Lung (tissue), 12 donors: Measurements from ENCODE around the gene GSC. TPM values are rescaled to one million over a fixed set of nuclear protein-coding genes. Genes with fewer than 3 reads are reported as not detected.
A peak's percentile ranks its signal among the peaks of the same experiment; 100 is the strongest.
"Not testable (repeated sequence)": the region's sequence is repeated elsewhere in the genome, so short reads cannot be mapped to it uniquely, and the experiment has no call there.

Source experiments
- ATAC-seq: fragments of 200-7000 bp; cut with Tn5 transposase; one replicate; pipeline ENCODE4 v1.9.1; 2020; ENCODE audit warnings: moderate number of reproducible peaks; ENCODE audit not compliant: insufficient read depth, low FRiP score
- DNase-seq, 3 donors: peaks; one replicate each; pipeline ENCODE4 v3.0.0-alpha.2; 2013 to 2017
- H3K27ac ChIP-seq, 2 donors: one replicate each; pipeline ENCODE4 v1.5.1; 2013; ENCODE audit warnings: mild to moderate bottlenecking in 2 of 2, moderate library complexity in 2 of 2, control low read depth in 1 of 2, inconsistent platforms in 1 of 2, low read depth in 1 of 2, low read length in 1 of 2
- H3K27me3 ChIP-seq, 3 donors: one replicate each; pipeline ENCODE4 v1.5.1; 2013; ENCODE audit warnings: low read length in 2 of 3; ENCODE audit not compliant: control insufficient read depth in 3 of 3, insufficient read depth in 3 of 3
- H3K36me3 ChIP-seq, 4 donors: one replicate each; pipeline ENCODE4 v1.5.1; 2013; ENCODE audit warnings: low read length in 4 of 4, mild to moderate bottlenecking in 1 of 4, moderate library complexity in 1 of 4; ENCODE audit not compliant: control insufficient read depth in 4 of 4, insufficient read depth in 4 of 4
- H3K4me1 ChIP-seq, 5 donors: one replicate each; pipeline ENCODE4 v1.5.1; 2013; ENCODE audit warnings: low read length in 5 of 5, mild to moderate bottlenecking in 2 of 5, moderate library complexity in 1 of 5; ENCODE audit not compliant: control insufficient read depth in 5 of 5, insufficient read depth in 5 of 5
- H3K4me3 ChIP-seq: one replicate; pipeline ENCODE4 v1.5.1; 2013; ENCODE audit warnings: mild to moderate bottlenecking, control low read depth, moderate library complexity
- H3K9ac ChIP-seq, 2 donors: one replicate each; pipeline ENCODE4 v1.5.1; 2013; ENCODE audit warnings: low read length in 2 of 2, control low read depth in 1 of 2; ENCODE audit not compliant: insufficient read depth in 1 of 2
- H3K9me3 ChIP-seq, 4 donors: one replicate each; pipeline ENCODE4 v1.5.1; 2013; ENCODE audit warnings: low read length in 3 of 4, mild to moderate bottlenecking in 1 of 4, moderate library complexity in 1 of 4; ENCODE audit not compliant: control insufficient read depth in 4 of 4, insufficient read depth in 3 of 4
- CTCF ChIP-seq: IDR thresholded peaks from 2 replicates; pipeline ENCODE4 v1.5.1; 2012; ENCODE audit warnings: mild to moderate bottlenecking; ENCODE audit errors: control extremely low read depth, extremely low read depth
- WGBS, 2 donors: extraction: QIAGEN DNeasy Blood & Tissue Kit; methylation state at CpG; one replicate each; pipeline ENCODE4 v1.1.7; 2013; 5-methylcytosine and 5-hydroxymethylcytosine counted together
- polyA plus RNA-seq, 2 donors: library from polyadenylated mRNA; stranded (reverse); fragments of 200-250 nt; gene quantifications; one replicate each; pipeline ENCODE4 v1.2.1, GENCODE V29; 2013
- total RNA-seq, 2 donors: library from RNA; depleted of rRNA in 1 of 2; stranded (reverse); fragments of >200 nt in 1 of 2; gene quantifications; one replicate each; pipeline ENCODE4 v1.2.1, GENCODE V29; 2014 to 2021
- donor health status: control.
- donor health status: control.
- donor health status: Bipolar disorder and iron deficiency.
- donor health status: healthy.
- donor health status: DM: yes; HTN: yes; CAD: no.

The GSC gene
- total and polyA plus RNA-seq, 4 donors = 0.03 to 0.21 (median 0.08) TPM; not detected in 1

DNA sequence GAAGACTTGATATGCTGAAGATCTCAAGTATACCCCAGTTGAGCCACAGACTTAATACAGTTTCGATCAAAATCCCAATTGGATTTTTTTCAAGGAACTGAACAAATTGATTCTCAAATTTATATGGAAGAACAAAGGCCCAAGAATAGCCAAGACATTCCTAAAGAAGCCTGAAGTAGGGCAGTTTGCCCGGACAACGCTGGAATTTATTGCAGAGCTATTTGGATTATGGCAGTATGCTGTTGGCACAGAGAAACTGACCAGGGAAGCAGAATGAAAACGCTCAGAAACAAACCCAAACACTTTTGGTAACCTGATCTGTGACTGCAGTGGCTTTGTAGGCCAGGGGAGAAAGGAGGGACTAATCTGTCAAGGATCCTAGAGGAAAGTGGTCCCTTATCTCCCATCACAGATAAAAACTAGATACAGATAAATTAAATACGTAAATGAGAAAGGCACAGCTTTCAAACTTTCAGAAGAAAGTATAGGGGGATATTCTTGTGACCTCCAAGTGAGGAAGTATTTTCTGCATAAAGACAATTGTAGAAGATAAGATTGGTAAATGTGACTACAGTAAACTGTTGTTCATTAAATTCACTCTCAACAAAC, 35.9 kb upstream of the GSC start:
- no peaks in the 10 kb centered on the region for H3K9me3 ChIP-seq
- TF ChIP-seq CTCF = no peak
- H3K4me3 ChIP-seq = no peak overlapping the region
- no peaks in the 10 kb centered on the region for H3K4me1 ChIP-seq
- DNase-seq (peak; percentile 58 to 65 (median 61)), ATAC-seq (no peak)
- no peaks in the 10 kb centered on the region for H3K36me3 ChIP-seq
- no peak overlapping the region for H3K9ac ChIP-seq
- peaks cover 0 to 11% (median 2%) of the 10 kb centered on the region in 3 donors for H3K27me3 ChIP-seq
- 36 to 48% methylated on average over 5 of the region's 5 CpGs for WGBS, 2 donors
- no peak overlapping the region for H3K27ac ChIP-seq

- no peak overlapping the region for H3K27ac ChIP-seq
- no peak for TF ChIP-seq CTCF
- no peaks in the 10 kb centered on the region for H3K36me3 ChIP-seq
- H3K9me3 ChIP-seq = no peaks in the 10 kb centered on the region
- 84 to 86% methylated on average over 8 of the region's 8 CpGs for WGBS, 2 donors
- ATAC-seq = no peak
- H3K4me3 ChIP-seq = no peak overlapping the region
- no peak overlapping the region for H3K9ac ChIP-seq
- no peak for DNase-seq
- H3K27me3 ChIP-seq = peaks cover 0 to 7% (median 4%) of the 10 kb centered on the region in 3 donors
- H3K4me1 ChIP-seq = no peaks in the 10 kb centered on the region
Measured at GRCh38 chr14:94801225-94801624, 31.3 kb upstream of the GSC start.

DNA sequence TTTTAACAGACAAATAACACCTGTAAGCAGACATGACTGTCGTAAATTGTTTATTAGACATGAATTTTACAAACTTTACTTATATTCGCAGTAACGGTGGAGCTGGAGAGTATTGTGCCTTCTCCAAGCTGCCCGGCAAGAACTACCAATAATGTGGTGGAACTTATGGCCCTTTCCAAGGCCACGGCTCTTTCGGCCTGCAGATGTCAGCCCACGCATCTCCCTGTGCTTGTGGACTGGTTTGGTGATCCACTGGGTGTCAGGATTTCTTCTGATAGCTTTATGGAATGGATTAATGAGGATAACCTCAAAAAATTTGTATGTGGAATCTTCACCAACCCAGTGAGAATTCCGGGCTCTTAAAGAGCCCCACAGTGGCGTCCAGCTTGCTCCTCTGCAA, 30.9 kb upstream of the GSC start:
- H3K9ac ChIP-seq, H3K27me3 ChIP-seq, H3K4me1 ChIP-seq, H3K27ac ChIP-seq, H3K36me3 ChIP-seq, H3K4me3 ChIP-seq, ATAC-seq, DNase-seq, H3K9me3 ChIP-seq: not testable (repeated sequence)
- 78 to 87% methylated on average over 9 of the region's 9 CpGs for whole genome bisulfite sequencing, 2 donors

DNA sequence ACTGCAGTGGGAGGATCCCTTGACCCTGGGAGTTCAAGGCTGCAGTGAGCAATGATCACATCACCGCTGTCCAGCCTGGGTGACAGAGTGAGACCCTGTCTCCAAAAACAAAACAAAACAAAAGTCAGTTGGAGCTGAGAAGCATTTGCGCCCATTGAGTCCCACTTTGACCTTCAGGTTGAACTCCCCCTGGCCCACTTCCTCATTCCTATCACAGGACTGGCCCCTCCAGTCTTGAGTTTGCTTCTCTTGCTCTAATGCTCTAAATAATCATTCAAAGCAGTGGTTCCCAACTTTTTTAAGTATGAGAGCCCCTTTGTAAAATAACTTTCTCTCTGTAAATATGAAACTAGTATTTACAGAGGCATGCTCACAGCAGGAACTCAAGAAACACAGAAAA, 28.0 kb upstream of the GSC start:
- ATAC-seq (no peak), DNase-seq (no peak)
- no peak for TF ChIP-seq CTCF
- Histone ChIP-seq H3K9ac (no peak overlapping the region), H3K36me3 (no peaks in the 10 kb centered on the region), H3K27ac (no peak overlapping the region), H3K4me1 (no peaks in the 10 kb centered on the region), H3K9me3 (no peaks in the 10 kb centered on the region), H3K4me3 (no peak overlapping the region), H3K27me3 (peaks cover 0 to 10% (median 4%) of the 10 kb centered on the region in 3 donors)
- 75 to 81% methylated on average over 2 of the region's 2 CpGs for WGBS, 2 donors
